HG02970 (cell line): ENCODE measurements around the gene NR4A1.

ENCODE experiments used
- ATAC-seq: cut with Tn5 transposase; IDR thresholded peaks from one replicate; pipeline ENCODE4 v1.9.1; 2021; ENCODE audit warnings: mild to moderate bottlenecking, moderate library complexity, moderate number of reproducible peaks; ENCODE audit not compliant: unreplicated experiment, low FRiP score

The NR4A1 gene

GRCh38 chr12:52037248-52037861 is 13.9 kb upstream of the NR4A1 start:
- ATAC-seq, result no peak

GRCh38 chr12:52038447-52038846 is 12.8 kb upstream of the NR4A1 start:
- ATAC-seq, result no peak

GRCh38 chr12:52041035-52041434 is 10.2 kb upstream of the NR4A1 start:
- ATAC-seq, result no peak

GRCh38 chr12:52041695-52042123 is 9.5 kb upstream of the NR4A1 start:
- no peak for ATAC-seq

- no peak for ATAC-seq
Observed at GRCh38 chr12:52042706-52043385, 8.4 kb upstream of the NR4A1 start.

GRCh38 chr12:52043386-52044212 is 7.6 kb upstream of the NR4A1 start:
- ATAC-seq, result no peak

- ATAC-seq, result no peak
Observed at GRCh38 chr12:52044292-52044983, 6.8 kb upstream of the NR4A1 start.

- no peak for ATAC-seq
Observed at GRCh38 chr12:52045794-52046199, 5.4 kb upstream of the NR4A1 start.

- ATAC-seq, result no peak
Observed at GRCh38 chr12:52046859-52047258, 4.4 kb upstream of the NR4A1 start.

- no peak for ATAC-seq
Observed at GRCh38 chr12:52049286-52049685, 2.0 kb upstream of the NR4A1 start.

- ATAC-seq, result no peak
Observed at GRCh38 chr12:52049688-52050087, 1.6 kb upstream of the NR4A1 start.

GRCh38 chr12:52050116-52050757 is 1.0 kb upstream of the NR4A1 start:
- ATAC-seq, result no peak

- ATAC-seq, result no peak
Observed at GRCh38 chr12:52052468-52053186, 1.4 kb downstream of the NR4A1 start.

GRCh38 chr12:52053536-52054209 is 2.4 kb downstream of the NR4A1 start:
- ATAC-seq, result no peak

- no peak for ATAC-seq
Observed at GRCh38 chr12:52054231-52054832, 3.1 kb downstream of the NR4A1 start.

GRCh38 chr12:52054833-52055730 is 3.8 kb downstream of the NR4A1 start:
- no peak for ATAC-seq

GRCh38 chr12:52055731-52056711 is 4.8 kb downstream of the NR4A1 start:
- no peak for ATAC-seq
